HCT116 (cell line): ENCODE measurements around the gene ACTN2. TPM values are rescaled to one million over a fixed set of nuclear protein-coding genes. Genes with fewer than 3 reads are reported as not detected.

Experiments
- ATAC-seq: fragments of 200-7000 bp; cut with Tn5 transposase; 2 replicates; pipeline ENCODE4 v1.9.1; 2020; ENCODE audit warnings: mild to moderate bottlenecking, moderate library complexity
- BruUV-seq: library from RNA; stranded (reverse); fragments of 400-500 nt; replicated peaks from 2 replicates; lab custom pipeline; 2021; lab: Mats Ljungman, UMichigan
- CTCF ChIA-PET: fragments of 300-600 bp; sonication (Branson Sonifier 250); formaldehyde crosslinking; loops from one replicate; lab custom pipeline; 2021; ENCODE audit warnings: antibody characterized with exemption; lab: Charles Lee
- POLR2A ChIA-PET: fragments of 300-600, 350-600 bp; sonication (Branson Sonifier 250); formaldehyde crosslinking; loops from one replicate; lab custom pipeline; 2021; ENCODE audit warnings: antibody characterized with exemption; lab: Charles Lee
- RAD21 ChIA-PET, 2 experiments: fragments of 300-600 bp; sonication (Branson Sonifier 250); formaldehyde crosslinking; loops; one replicate each; lab custom pipeline; 2023; ENCODE audit warnings: low total read pairs in 2 of 2; ENCODE audit not compliant: uncharacterized antibody in 2 of 2, unreplicated experiment in 2 of 2, low non-redundant PET in 1 of 2; lab: Charles Lee
- DNase-seq: peaks from one replicate; pipeline ENCODE4 v3.0.0-alpha.2; 2010; ENCODE audit warnings: low read depth, low spot score
- H2AFZ ChIP-seq: fragments of 200-600 bp; shearing (Covaris generic), sonication (generic); 2 replicates; pipeline ENCODE4 v1.6.1; 2017; ENCODE audit warnings: low read depth, mixed run types, mixed read lengths, antibody characterized with exemption, low read length; ENCODE audit not compliant: poor library complexity, severe bottlenecking
- H3K27ac ChIP-seq: 2 replicates; pipeline ENCODE4 v1.5.1; 2012; ENCODE audit warnings: low read depth, low read length
- H3K27me3 ChIP-seq: fragments of 200-600 bp; sonication (generic); 2 replicates; pipeline ENCODE4 v1.6.1; 2016; ENCODE audit warnings: mixed run types, low read length, mixed read lengths; ENCODE audit not compliant: insufficient read depth
- H3K36me3 ChIP-seq, 2 experiments: fragments of 200-500 bp in 1 of 2; fragments of 200-600 bp in 1 of 2; sonication (Bioruptor generic) in 1 of 2; sonication (generic) in 1 of 2; 2 replicates each; pipeline versions ENCODE4 v1.5.1 to v1.6.1; 2014 to 2016; ENCODE audit warnings: low read length in 2 of 2, inconsistent platforms in 1 of 2, mixed read lengths in 1 of 2, mixed run types in 1 of 2; ENCODE audit not compliant: insufficient read depth in 2 of 2, control insufficient read depth in 1 of 2
- H3K4me1 ChIP-seq, 2 experiments: fragments of 200-600 bp in 1 of 2; sonication (generic) in 1 of 2; 2 replicates each; pipeline versions ENCODE4 v1.5.1 to v1.6.1; 2012 to 2017; ENCODE audit warnings: low read length in 2 of 2, inconsistent platforms in 1 of 2, mild to moderate bottlenecking in 1 of 2, mixed read lengths in 1 of 2, mixed run types in 1 of 2, moderate library complexity in 1 of 2; ENCODE audit not compliant: insufficient read depth in 2 of 2, control insufficient read depth in 1 of 2
- H3K4me2 ChIP-seq: fragments of 200-600 bp; sonication (generic); 2 replicates; pipeline ENCODE4 v1.6.1; 2017; ENCODE audit warnings: mixed run types, low read length, mixed read lengths
- H3K4me3 ChIP-seq, 2 experiments: fragments of 200-600 bp in 1 of 2; sonication (generic) in 1 of 2; replicated peaks in 1 of 2; 2 replicates each; pipeline ENCODE4 v1.5.1; 2011 to 2016; ENCODE audit warnings: low read length in 2 of 2, control low read depth in 1 of 2, low read depth in 1 of 2, mild to moderate bottlenecking in 1 of 2, mixed read lengths in 1 of 2, mixed run types in 1 of 2
- H3K79me2 ChIP-seq: fragments of 200-600 bp; sonication (generic); 2 replicates; pipeline ENCODE4 v1.6.1; 2017; ENCODE audit warnings: mild to moderate bottlenecking, mixed run types, low read length, moderate library complexity, mixed read lengths; ENCODE audit not compliant: insufficient read depth
- H3K9ac ChIP-seq: fragments of 200-600 bp; sonication (generic); 2 replicates; pipeline ENCODE4 v1.6.1; 2016; ENCODE audit warnings: low read length, mixed read lengths
- H3K9me2 ChIP-seq: fragments of 200-600 bp; sonication (generic), shearing (Covaris generic); 2 replicates; pipeline ENCODE4 v1.6.1; 2017; ENCODE audit warnings: mixed run types, mild to moderate bottlenecking, moderate library complexity; ENCODE audit not compliant: insufficient read depth
- H3K9me3 ChIP-seq, 2 experiments: fragments of 200-500 bp in 1 of 2; fragments of 200-600 bp in 1 of 2; sonication (Bioruptor generic) in 1 of 2; sonication (generic) in 1 of 2; 2 replicates each; pipeline ENCODE4 v1.6.1; 2014 to 2017; ENCODE audit warnings: low read length in 2 of 2, mixed read lengths in 2 of 2, inconsistent platforms in 1 of 2, low read depth in 1 of 2, mild to moderate bottlenecking in 1 of 2, mixed run types in 1 of 2, moderate library complexity in 1 of 2; ENCODE audit not compliant: control insufficient read depth in 1 of 2, insufficient read depth in 1 of 2
- H4K20me1 ChIP-seq: fragments of 200-600 bp; sonication (generic), shearing (Covaris generic); 2 replicates; pipeline ENCODE4 v1.6.1; 2017; ENCODE audit warnings: mixed run types, mild to moderate bottlenecking, moderate library complexity; ENCODE audit not compliant: insufficient read depth
- ATF3 ChIP-seq: IDR thresholded peaks from 2 replicates; pipeline ENCODE4 v1.6.1; 2012
- CBX3 ChIP-seq: IDR thresholded peaks from 2 replicates; pipeline ENCODE4 v1.6.1; 2012; ENCODE audit warnings: low read depth
- CEBPB ChIP-seq: IDR thresholded peaks from 2 replicates; pipeline ENCODE4 v1.6.1; 2012; ENCODE audit warnings: low read depth
- CTCF ChIP-seq, 3 experiments: fragments of 200-600 bp in 1 of 3; sonication (generic) in 1 of 3; IDR thresholded peaks in 2 of 3; conservative IDR thresholded peaks in 1 of 3; 2 replicates each; pipeline ENCODE4 v1.5.1; 2012 to 2017; ENCODE audit warnings: low read depth in 2 of 3, low read length in 2 of 3, antibody characterized with exemption in 1 of 3, borderline replicate concordance in 1 of 3, control low read depth in 1 of 3, mild to moderate bottlenecking in 1 of 3, mixed read lengths in 1 of 3, mixed run types in 1 of 3, moderate library complexity in 1 of 3; ENCODE audit not compliant: insufficient read depth in 1 of 3
- EGR1 ChIP-seq: IDR thresholded peaks from 2 replicates; pipeline ENCODE4 v1.6.1; 2012; ENCODE audit warnings: low read depth
- ELF1 ChIP-seq: IDR thresholded peaks from 2 replicates; pipeline ENCODE4 v1.6.1; 2012; ENCODE audit warnings: low read depth, borderline replicate concordance
- EZH2 ChIP-seq: fragments of 200-600 bp; sonication (generic); IDR thresholded peaks from 2 replicates; pipeline ENCODE4 v1.6.1; 2017; ENCODE audit warnings: antibody characterized with exemption, mixed run types
- EZH2phosphoT487 ChIP-seq: fragments of 200-600 bp; IDR thresholded peaks from 2 replicates; pipeline ENCODE4 v1.6.1; 2018; ENCODE audit warnings: antibody characterized with exemption, borderline replicate concordance
- FOSL1 ChIP-seq: IDR thresholded peaks from 2 replicates; pipeline ENCODE4 v1.6.1; 2012; ENCODE audit warnings: low read depth
- POLR2A ChIP-seq: IDR thresholded peaks from 2 replicates; pipeline ENCODE4 v1.7.0; 2011; ENCODE audit warnings: borderline replicate concordance; ENCODE audit not compliant: insufficient read depth, insufficient read length; ENCODE audit errors: extremely low read depth
- POLR2AphosphoS5 ChIP-seq: IDR thresholded peaks from 2 replicates; pipeline ENCODE4 v1.6.1; 2011; ENCODE audit warnings: mild to moderate bottlenecking, low read depth, low read length, moderate library complexity
- REST ChIP-seq: IDR thresholded peaks from 2 replicates; pipeline ENCODE4 v1.6.1; 2012; ENCODE audit warnings: low read depth
- SP1 ChIP-seq: IDR thresholded peaks from 2 replicates; pipeline ENCODE4 v1.6.1; 2012; ENCODE audit warnings: low read depth
- SRF ChIP-seq: IDR thresholded peaks from 2 replicates; pipeline ENCODE4 v1.6.1; 2012; ENCODE audit warnings: low read depth
- TCF7L2 ChIP-seq: IDR thresholded peaks from 2 replicates; pipeline ENCODE4 v1.7.0; 2011; ENCODE audit warnings: borderline replicate concordance, inconsistent platforms; ENCODE audit not compliant: insufficient read depth, insufficient read length; ENCODE audit errors: extremely low read depth
- YY1 ChIP-seq: IDR thresholded peaks from 2 replicates; pipeline ENCODE4 v1.6.1; 2011; ENCODE audit warnings: low read length, low read depth, moderate library complexity, mild to moderate bottlenecking; ENCODE audit not compliant: insufficient replicate concordance; ENCODE audit errors: extremely low read depth
- ZBTB33 ChIP-seq: IDR thresholded peaks from 2 replicates; pipeline ENCODE4 v1.6.1; 2011; ENCODE audit warnings: mild to moderate bottlenecking, low read length, moderate library complexity; ENCODE audit not compliant: insufficient replicate concordance; ENCODE audit errors: extremely low read depth
- ZFX ChIP-seq: fragments of 450-650 bp; IDR thresholded peaks from 2 replicates; pipeline ENCODE4 v1.6.1; 2017
- ZNF274 ChIP-seq: fragments of 200-500 bp; sonication (Bioruptor generic); IDR thresholded peaks from 2 replicates; pipeline ENCODE4 v1.6.1; 2014; ENCODE audit warnings: mild to moderate bottlenecking, low read depth, low read length, inconsistent platforms
- intact Hi-C: fragments of 100-400 bp; cut with micrococcal nuclease; formaldehyde crosslinking; loops from 2 replicates; pipeline ENCODE4 v1.10.0; 2022
- total RNA-seq: library from RNA; stranded (reverse); gene quantifications from one replicate; pipeline ENCODE4 v1.2.1, GENCODE V29; 2021; ENCODE audit not compliant: unreplicated experiment

Gene ACTN2
- total RNA-seq, 1 experiment from 2014 or later = 0.20 TPM

GRCh38 chr1:236724049-236724448, 37.8 kb downstream of the ACTN2 start:
- no peak overlapping the region for H3K4me3 ChIP-seq
- no peaks in the 10 kb centered on the region for H3K27me3 ChIP-seq
- H3K79me2 ChIP-seq = no peaks in the 10 kb centered on the region
- H3K4me2 ChIP-seq = no peak overlapping the region
- no peaks in the 10 kb centered on the region for H4K20me1 ChIP-seq
- H3K9me2 ChIP-seq = no peaks in the 10 kb centered on the region
- POLR2A ChIA-PET = no interaction called here
- DNase-seq (no peak), ATAC-seq (no peak)
- TF ChIP-seq SP1 (no peak), ELF1 (no peak), EZH2 (no peak), POLR2A (no peak), TCF7L2 (no peak), EZH2phosphoT487 (no peak), ATF3 (no peak), CEBPB (no peak), CTCF (IDR thresholded peaks at IDR 0.05 in 2 of 3, conservative IDR thresholded peaks at IDR 0.05 in 1 of 3; ENCODE audit: borderline replicate concordance in 1 of 3, insufficient read depth in 1 of 3, low read depth in 2 of 3, low read length in 2 of 3) (no peak), FOSL1 (no peak), REST (no peak), ZNF274 (no peak), SRF (no peak), YY1 (no peak), EGR1 (no peak), POLR2AphosphoS5 (no peak), CBX3 (no peak), ZFX (no peak), ZBTB33 (no peak)
- TF ChIP-seq, all 23 proteins: peak for 0
- no peaks in the 10 kb centered on the region for H3K36me3 ChIP-seq
- intact Hi-C loops = no loop called here
- no peak overlapping the region for H3K9ac ChIP-seq
- H3K9me3 ChIP-seq = no peaks in the 10 kb centered on the region
- CTCF ChIA-PET = no interaction called here
- no peak overlapping the region for H2AFZ ChIP-seq
- BruUV-seq = no TSS peak
- RAD21 ChIA-PET = no interaction called here
- no peaks in the 10 kb centered on the region for H3K4me1 ChIP-seq
- H3K27ac ChIP-seq = no peak overlapping the region
